HEK293T (cell line): Measurements from ENCODE around the gene PRKAB1.

Experiments
- CTCF ChIA-PET: fragments of 350-600 bp; formaldehyde crosslinking; extraction: SDS; loops from one replicate; lab custom pipeline; 2021; ENCODE audit warnings: antibody characterized with exemption, inconsistent platforms; lab: Yijun Ruan, JAX
- POLR2A ChIA-PET: fragments of 350-600 bp; formaldehyde crosslinking; extraction: SDS; loops from one replicate; lab custom pipeline; 2020; ENCODE audit warnings: antibody characterized with exemption, inconsistent platforms; lab: Yijun Ruan, JAX
- DNase-seq: peaks from one replicate; pipeline ENCODE4 v3.0.0; 2012; ENCODE audit warnings: mixed read lengths; ENCODE audit errors: extremely low spot score
- ARNT ChIP-seq: fragments of 450-650 bp; IDR thresholded peaks from 2 replicates; pipeline ENCODE4 v1.6.1; 2017; ENCODE audit warnings: mild to moderate bottlenecking
- BHLHE40 ChIP-seq: fragments of 450-650 bp; IDR thresholded peaks from 2 replicates; pipeline ENCODE4 v1.6.1; 2016; ENCODE audit warnings: mild to moderate bottlenecking, moderate library complexity, borderline replicate concordance
- CTBP1 ChIP-seq: fragments of 450-650 bp; IDR thresholded peaks from 2 replicates; pipeline ENCODE4 v1.6.1; 2016; ENCODE audit warnings: borderline replicate concordance
- ELF4 ChIP-seq: fragments of 450-650 bp; IDR thresholded peaks from 2 replicates; pipeline ENCODE4 v1.6.1; 2017; ENCODE audit warnings: antibody characterized with exemption
- FOXA1 ChIP-seq: fragments of 450-650 bp; IDR thresholded peaks from 2 replicates; pipeline ENCODE4 v1.6.1; 2016; ENCODE audit warnings: mild to moderate bottlenecking
- FOXK2 ChIP-seq: fragments of 450-650 bp; IDR thresholded peaks from 2 replicates; pipeline ENCODE4 v1.6.1; 2016; ENCODE audit warnings: mild to moderate bottlenecking
- FOXM1 ChIP-seq: fragments of 450-650 bp; IDR thresholded peaks from 2 replicates; pipeline ENCODE4 v1.6.1; 2017; ENCODE audit warnings: mild to moderate bottlenecking, borderline replicate concordance
- HDGF ChIP-seq: fragments of 450-650 bp; IDR thresholded peaks from 2 replicates; pipeline ENCODE4 v1.6.1; 2017; ENCODE audit warnings: antibody characterized with exemption, borderline replicate concordance
- L3MBTL2 ChIP-seq: fragments of 450-650 bp; conservative IDR thresholded peaks from 2 replicates; pipeline ENCODE4 v1.6.1; 2016; ENCODE audit warnings: mild to moderate bottlenecking
- LEF1 ChIP-seq: fragments of 450-650 bp; IDR thresholded peaks from 2 replicates; pipeline ENCODE4 v1.6.1; 2017; ENCODE audit warnings: mild to moderate bottlenecking, borderline replicate concordance
- NFRKB ChIP-seq: fragments of 450-650 bp; IDR thresholded peaks from 2 replicates; pipeline ENCODE4 v1.6.1; 2016; ENCODE audit warnings: mild to moderate bottlenecking, moderate library complexity
- SP1 ChIP-seq: fragments of 450-650 bp; IDR thresholded peaks from 2 replicates; pipeline ENCODE4 v1.6.1; 2017
- SUZ12 ChIP-seq: fragments of 450-650 bp; IDR thresholded peaks from 2 replicates; pipeline ENCODE4 v1.6.1; 2016; ENCODE audit warnings: mild to moderate bottlenecking
- TARDBP ChIP-seq: fragments of 450-650 bp; IDR thresholded peaks from 2 replicates; pipeline ENCODE4 v1.6.1; 2016
- ZNF384 ChIP-seq: fragments of 450-650 bp; IDR thresholded peaks from 2 replicates; pipeline ENCODE4 v1.6.1; 2016
- TF ChIP-seq, protein P1 (sequence below): fragments of 450-650 bp; IDR thresholded peaks from 2 replicates; pipeline ENCODE4 v1.6.1; 2016

PRKAB1 gene

DNA sequence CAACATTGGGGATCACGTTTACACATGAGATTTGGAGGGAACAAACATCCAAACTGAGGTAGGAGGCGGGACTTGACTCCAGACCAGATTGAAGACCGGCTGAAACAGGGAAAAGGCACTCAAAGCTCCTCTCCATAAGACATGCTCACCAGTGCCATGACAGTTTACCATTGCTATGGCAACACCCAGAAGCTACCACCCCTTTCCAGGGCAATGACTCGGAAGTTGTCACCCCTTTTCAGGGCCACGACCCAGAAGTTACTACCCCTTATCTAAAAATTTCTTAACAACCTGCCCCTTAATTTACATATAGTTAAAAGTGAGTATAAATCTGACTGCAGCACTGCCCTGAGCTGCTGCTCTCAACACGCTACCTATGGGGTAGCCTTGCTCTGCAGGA is 40.2 kb upstream of the PRKAB1 start:
- no peak for TF ChIP-seq ELF4
- no peak for TF ChIP-seq FOXA1
- no peak for TF ChIP-seq TARDBP
- TF ChIP-seq, protein P1, sequence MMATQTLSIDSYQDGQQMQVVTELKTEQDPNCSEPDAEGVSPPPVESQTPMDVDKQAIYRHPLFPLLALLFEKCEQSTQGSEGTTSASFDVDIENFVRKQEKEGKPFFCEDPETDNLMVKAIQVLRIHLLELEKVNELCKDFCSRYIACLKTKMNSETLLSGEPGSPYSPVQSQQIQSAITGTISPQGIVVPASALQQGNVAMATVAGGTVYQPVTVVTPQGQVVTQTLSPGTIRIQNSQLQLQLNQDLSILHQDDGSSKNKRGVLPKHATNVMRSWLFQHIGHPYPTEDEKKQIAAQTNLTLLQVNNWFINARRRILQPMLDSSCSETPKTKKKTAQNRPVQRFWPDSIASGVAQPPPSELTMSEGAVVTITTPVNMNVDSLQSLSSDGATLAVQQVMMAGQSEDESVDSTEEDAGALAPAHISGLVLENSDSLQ: no peak
- no peak for TF ChIP-seq CTBP1
- no peak for TF ChIP-seq NFRKB
- no peak for TF ChIP-seq LEF1
- no peak for TF ChIP-seq ARNT
- no peak for TF ChIP-seq ZNF384
- TF ChIP-seq FOXK2: no peak
- no peak for TF ChIP-seq SUZ12
- no peak for TF ChIP-seq HDGF
- TF ChIP-seq FOXM1: no peak
- TF ChIP-seq BHLHE40: no peak
- ChIA-PET POLR2A (no interaction called here), CTCF (interaction anchor here (0.7 kb wide), 1 partner anchor 66 kb away, joined by 3 read pairs; no protein-coding TSS in a partner anchor)
- DNase-seq: no peak

DNA sequence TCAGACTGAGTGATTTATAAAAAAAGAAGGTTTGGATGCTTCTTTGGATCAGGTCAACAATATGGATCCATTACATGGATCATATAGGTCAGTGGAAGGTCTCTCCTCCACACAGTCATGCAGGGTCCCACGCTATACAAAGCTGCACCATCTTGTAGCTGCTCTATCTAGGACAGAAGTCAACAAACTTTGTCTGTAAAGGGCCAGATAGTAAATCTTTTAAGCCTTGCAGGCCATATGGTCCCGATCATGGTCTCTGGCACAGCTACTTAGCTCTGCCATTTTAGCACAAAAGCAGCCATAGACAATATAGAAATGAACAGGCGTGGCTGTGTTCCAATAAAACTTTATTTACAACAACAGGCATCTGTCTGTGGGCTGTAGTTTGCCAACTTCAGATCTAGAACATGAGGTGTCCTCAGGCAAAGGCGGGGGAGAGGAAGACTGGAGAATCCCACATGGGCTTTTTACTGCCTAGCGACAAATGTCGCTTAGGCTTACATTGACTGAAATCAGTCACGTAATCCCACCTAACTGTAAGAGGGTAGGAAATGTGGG is 37.6 kb upstream of the PRKAB1 start:
- no peak for DNase-seq
- TF ChIP-seq FOXM1: no peak
- TF ChIP-seq NFRKB: no peak
- no peak for TF ChIP-seq LEF1
- TF ChIP-seq SP1: no peak
- no peak for TF ChIP-seq ELF4
- no peak for TF ChIP-seq SUZ12
- no peak for TF ChIP-seq BHLHE40
- TF ChIP-seq FOXK2: no peak
- no peak for TF ChIP-seq FOXA1
- TF ChIP-seq HDGF: no peak
- TF ChIP-seq TARDBP: no peak
- no peak for TF ChIP-seq L3MBTL2
- TF ChIP-seq CTBP1: no peak
- TF ChIP-seq ZNF384: no peak
- TF ChIP-seq ARNT: no peak
- ChIA-PET POLR2A (no interaction called here), CTCF (no interaction called here)

DNA sequence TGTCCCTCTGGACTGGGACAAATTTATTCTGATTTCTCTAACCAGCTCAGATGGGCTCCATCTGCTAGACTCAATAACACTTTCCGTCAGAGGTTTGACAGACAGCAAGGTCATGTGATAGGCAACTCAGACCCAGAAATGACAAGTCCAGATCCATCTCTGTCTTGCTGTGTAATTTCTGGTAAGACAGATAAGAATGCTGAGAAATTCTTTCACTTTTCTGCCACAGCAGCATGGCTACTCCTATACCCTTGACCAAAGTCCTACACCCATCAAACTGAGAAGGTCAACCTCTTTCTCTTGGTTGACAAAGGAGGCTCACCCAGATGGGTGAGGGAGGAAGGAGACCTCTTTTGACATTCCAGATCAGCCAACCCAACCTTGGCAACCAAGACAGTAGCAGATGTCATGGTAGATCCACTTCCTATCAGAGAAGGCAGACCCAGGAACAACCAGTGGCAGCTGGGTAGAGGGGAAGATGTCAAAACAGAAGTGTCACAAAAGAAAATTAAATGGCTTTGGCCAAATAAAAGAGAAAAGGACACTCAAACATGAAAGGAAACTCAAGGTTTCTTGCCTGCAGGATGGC is 36.9 kb upstream of the PRKAB1 start:
- TF ChIP-seq, protein P1: no peak
- TF ChIP-seq BHLHE40 (no peak), FOXM1 (no peak), ARNT (no peak), FOXA1 (no peak)
- POLR2A ChIA-PET: no interaction called here
- no peak for DNase-seq
- CTCF ChIA-PET: no interaction called here

DNA sequence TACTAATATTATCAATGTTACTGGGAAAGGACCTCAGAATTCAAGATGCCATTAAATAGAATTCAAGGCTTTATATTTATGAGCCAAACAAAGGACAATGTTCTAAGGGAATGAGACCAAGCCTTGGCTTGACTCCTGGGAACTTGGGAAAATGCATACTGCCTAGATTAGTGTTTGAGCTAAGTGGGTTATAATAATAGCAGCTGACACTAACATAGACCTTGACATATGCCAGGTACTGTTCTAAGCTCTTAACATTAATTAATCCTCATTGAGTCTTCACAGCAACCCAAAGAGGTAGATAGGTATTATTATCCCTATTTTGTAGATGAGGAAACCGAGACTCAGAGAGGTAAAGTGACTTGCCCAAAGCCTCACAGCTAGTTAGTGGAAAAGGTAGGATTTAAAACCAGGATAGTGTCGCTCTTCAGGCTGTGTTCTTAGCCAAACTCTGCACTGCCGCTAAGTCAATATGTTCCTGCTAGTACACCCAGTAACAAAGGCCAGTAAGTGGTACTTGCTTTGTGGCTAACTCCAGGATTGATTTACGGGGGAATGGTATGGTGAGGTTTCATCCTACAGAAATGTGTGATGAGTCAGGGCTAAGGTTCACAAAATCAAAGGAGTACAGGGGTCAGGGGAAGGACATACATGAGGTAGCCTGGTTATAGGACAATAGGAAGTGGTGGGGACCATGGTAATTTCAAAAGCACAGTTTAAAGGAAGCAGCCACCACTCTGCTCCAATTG is 35.8 kb upstream of the PRKAB1 start:
- no peak for DNase-seq
- ChIA-PET CTCF (interaction anchor here (1.4 kb wide), 1 partner anchor 11 kb away, joined by 4 read pairs; no protein-coding TSS in a partner anchor), POLR2A (no interaction called here)
- TF ChIP-seq HDGF (no peak), FOXM1 (no peak), SUZ12 (no peak), ZNF384 (no peak), LEF1 (no peak), SP1 (no peak), CTBP1 (no peak), FOXA1 (no peak), TARDBP (no peak), L3MBTL2 (no peak), ELF4 (no peak), FOXK2 (no peak), NFRKB (no peak), BHLHE40 (no peak), ARNT (no peak)
- TF ChIP-seq, protein P1: no peak

DNA sequence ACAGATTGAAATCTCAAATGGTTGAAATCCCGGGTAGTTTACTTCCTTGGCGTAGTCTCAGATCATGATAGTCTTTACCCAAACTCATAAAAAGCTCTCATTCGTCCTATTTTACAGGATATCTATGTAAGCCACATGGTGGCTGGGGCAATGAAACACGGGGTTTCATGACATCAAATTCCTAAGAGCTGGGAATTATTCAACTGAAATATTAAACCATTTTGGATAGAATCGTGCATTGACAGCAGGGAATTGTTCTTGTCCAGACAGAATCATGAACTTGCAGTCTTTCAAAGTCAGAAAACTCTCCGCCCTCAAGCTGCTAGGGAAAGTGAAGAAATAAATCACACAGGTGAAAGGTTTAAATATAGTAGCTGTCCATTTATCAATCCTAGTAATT is 33.2 kb upstream of the PRKAB1 start:
- TF ChIP-seq, protein P1: no peak
- TF ChIP-seq L3MBTL2: no peak
- no peak for TF ChIP-seq ARNT
- no peak for TF ChIP-seq BHLHE40
- TF ChIP-seq SUZ12: no peak
- TF ChIP-seq SP1: no peak
- TF ChIP-seq TARDBP: no peak
- TF ChIP-seq LEF1: no peak
- no peak for TF ChIP-seq HDGF
- no peak for TF ChIP-seq CTBP1
- no peak for TF ChIP-seq NFRKB
- TF ChIP-seq FOXM1: no peak
- no peak for DNase-seq
- ChIA-PET POLR2A (no interaction called here), CTCF (interaction anchor here (0.5 to 1.1 kb wide), 2 partner anchors 9 to 22 kb away, joined by 3 to 5 read pairs; no protein-coding TSS in a partner anchor)
